Smooth muscle cell (in vitro differentiated cells): ENCODE data around the gene ARID5B. TPM values are rescaled to one million over a fixed set of nuclear protein-coding genes. Genes with fewer than 3 reads are reported as not detected.

Experiments used
- DNase-seq: peaks from one replicate; lab custom pipeline; 2025; ENCODE audit not compliant: unreplicated experiment; lab: John Stamatoyannopoulos, UW
- H2AFZ ChIP-seq: fragments of 200-600 bp; sonication (generic); 2 replicates; pipeline ENCODE4 v1.6.0; 2016; ENCODE audit warnings: antibody characterized with exemption, low read depth, mild to moderate bottlenecking
- H3F3A ChIP-seq: fragments of 200-600 bp; sonication (generic); 2 replicates; pipeline ENCODE4 v1.6.0; 2017; ENCODE audit warnings: antibody characterized with exemption, low read depth
- H3K27ac ChIP-seq: fragments of 200-600 bp; sonication (generic); 2 replicates; pipeline ENCODE4 v1.5.1; 2016; ENCODE audit warnings: low read depth, mild to moderate bottlenecking
- H3K27me3 ChIP-seq: fragments of 200-600 bp; sonication (generic); 2 replicates; pipeline ENCODE4 v1.6.1; 2016; ENCODE audit warnings: low read depth, mild to moderate bottlenecking
- H3K36me3 ChIP-seq: fragments of 200-600 bp; sonication (generic); 2 replicates; pipeline ENCODE4 v1.5.1; 2016; ENCODE audit warnings: low read depth
- H3K4me1 ChIP-seq: fragments of 200-600 bp; sonication (generic); 2 replicates; pipeline ENCODE4 v1.5.1; 2016; ENCODE audit warnings: low read depth
- H3K4me2 ChIP-seq: fragments of 200-600 bp; sonication (generic); 2 replicates; pipeline ENCODE4 v1.6.0; 2016; ENCODE audit warnings: mild to moderate bottlenecking
- H3K4me3 ChIP-seq: fragments of 200-600 bp; sonication (generic); 2 replicates; pipeline ENCODE4 v1.5.1; 2016; ENCODE audit warnings: mild to moderate bottlenecking
- H3K79me2 ChIP-seq: fragments of 200-600 bp; sonication (generic); 2 replicates; pipeline ENCODE4 v1.6.0; 2016; ENCODE audit warnings: low read depth, mild to moderate bottlenecking
- H3K9ac ChIP-seq: fragments of 200-600 bp; sonication (generic); 2 replicates; pipeline ENCODE4 v1.6.0; 2016; ENCODE audit warnings: low read depth
- H3K9me3 ChIP-seq: fragments of 200-600 bp; sonication (generic); replicated peaks from 2 replicates; pipeline ENCODE4 v1.5.1; 2016; ENCODE audit warnings: low read depth
- H4K20me1 ChIP-seq: fragments of 200-600 bp; sonication (generic); 2 replicates; pipeline ENCODE4 v1.6.0; 2016; ENCODE audit warnings: low read depth
- WGBS: methylation state at CpG from one replicate; pipeline ENCODE4 v1.1.7; 2016; ENCODE audit warnings: low lambda C conversion rate; 5-methylcytosine and 5-hydroxymethylcytosine counted together
- polyA plus RNA-seq: library from polyadenylated mRNA; unstranded; fragments of >200 nt; fragmentation: Nextera tagmentation; extraction: Ambion mirVana; gene quantifications from 2 replicates; pipeline ENCODE4 v1.2.1, GENCODE V29; 2016
- total RNA-seq: library from RNA; depleted of rRNA; stranded (reverse); fragments of >200 nt; gene quantifications from 2 replicates; pipeline ENCODE4 v1.2.3, GENCODE V29; 2014
- TF ChIP-seq, protein P1 (sequence below): fragments of 200-600 bp; sonication (generic); IDR thresholded peaks from 2 replicates; pipeline ENCODE4 v1.5.1; 2017; ENCODE audit warnings: borderline replicate concordance, mild to moderate bottlenecking, antibody characterized with exemption; ENCODE audit not compliant: insufficient read depth, poor library complexity, severe bottlenecking

ARID5B gene
- total and polyA plus RNA-seq, 2 experiments from 2014 or later = 49.0 to 67.6 TPM

GRCh38 chr10:62131724-62132123 is 230.2 kb downstream of the ARID5B start:
- Histone ChIP-seq H3K79me2 (no peaks in the 10 kb centered on the region), H2AFZ (no peak overlapping the region), H3F3A (no peaks in the 10 kb centered on the region), H3K27me3 (no peaks in the 10 kb centered on the region), H3K9ac (no peak overlapping the region), H3K4me2 (no peak overlapping the region), H3K9me3 (no peaks in the 10 kb centered on the region), H4K20me1 (no peaks in the 10 kb centered on the region), H3K27ac (no peak overlapping the region), H3K4me3 (no peak overlapping the region), H3K4me1 (no peaks in the 10 kb centered on the region), H3K36me3 (no peaks in the 10 kb centered on the region)
- no peak for DNase-seq
- TF ChIP-seq, protein P1, sequence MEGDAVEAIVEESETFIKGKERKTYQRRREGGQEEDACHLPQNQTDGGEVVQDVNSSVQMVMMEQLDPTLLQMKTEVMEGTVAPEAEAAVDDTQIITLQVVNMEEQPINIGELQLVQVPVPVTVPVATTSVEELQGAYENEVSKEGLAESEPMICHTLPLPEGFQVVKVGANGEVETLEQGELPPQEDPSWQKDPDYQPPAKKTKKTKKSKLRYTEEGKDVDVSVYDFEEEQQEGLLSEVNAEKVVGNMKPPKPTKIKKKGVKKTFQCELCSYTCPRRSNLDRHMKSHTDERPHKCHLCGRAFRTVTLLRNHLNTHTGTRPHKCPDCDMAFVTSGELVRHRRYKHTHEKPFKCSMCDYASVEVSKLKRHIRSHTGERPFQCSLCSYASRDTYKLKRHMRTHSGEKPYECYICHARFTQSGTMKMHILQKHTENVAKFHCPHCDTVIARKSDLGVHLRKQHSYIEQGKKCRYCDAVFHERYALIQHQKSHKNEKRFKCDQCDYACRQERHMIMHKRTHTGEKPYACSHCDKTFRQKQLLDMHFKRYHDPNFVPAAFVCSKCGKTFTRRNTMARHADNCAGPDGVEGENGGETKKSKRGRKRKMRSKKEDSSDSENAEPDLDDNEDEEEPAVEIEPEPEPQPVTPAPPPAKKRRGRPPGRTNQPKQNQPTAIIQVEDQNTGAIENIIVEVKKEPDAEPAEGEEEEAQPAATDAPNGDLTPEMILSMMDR = no peak
- WGBS = 90% methylated on average over 4 of the region's 4 CpGs

DNA sequence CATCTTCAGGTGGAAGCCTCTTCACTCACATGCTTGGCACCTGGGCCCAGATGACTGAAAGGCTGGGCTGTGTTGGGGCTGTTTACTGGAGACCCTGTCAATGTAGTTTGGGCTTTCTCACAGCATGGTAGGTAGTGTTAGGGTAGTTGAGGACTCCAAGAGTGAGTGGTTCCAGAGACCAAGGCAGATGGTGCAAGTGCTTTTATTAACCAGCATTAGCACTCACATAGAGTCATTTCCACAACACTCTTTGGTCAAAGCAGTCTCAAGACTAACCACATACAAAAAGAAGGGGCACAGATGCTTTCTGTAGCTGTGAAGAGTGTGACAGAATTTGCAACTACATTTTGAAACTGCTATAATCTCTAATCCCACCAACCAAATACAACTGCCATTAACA is 232.1 kb downstream of the ARID5B start:
- H4K20me1 ChIP-seq = no peaks in the 10 kb centered on the region
- H3K4me1 ChIP-seq = no peaks in the 10 kb centered on the region
- no peaks in the 10 kb centered on the region for H3K36me3 ChIP-seq
- no peak overlapping the region for H3K4me3 ChIP-seq
- H3K4me2 ChIP-seq = no peak overlapping the region
- H3K9ac ChIP-seq = no peak overlapping the region
- no peak for DNase-seq
- no peaks in the 10 kb centered on the region for H3K27me3 ChIP-seq
- H3K27ac ChIP-seq = no peak overlapping the region
- TF ChIP-seq, protein P1 = no peak
- H3F3A ChIP-seq = no peaks in the 10 kb centered on the region
- H3K79me2 ChIP-seq = no peaks in the 10 kb centered on the region
- H2AFZ ChIP-seq = no peak overlapping the region
- no peaks in the 10 kb centered on the region for H3K9me3 ChIP-seq

- no peak for DNase-seq
- 70% methylated on average over 3 of the region's 3 CpGs for WGBS
- H3K9ac ChIP-seq = no peak overlapping the region
- no peaks in the 10 kb centered on the region for H3K36me3 ChIP-seq
- no peaks in the 10 kb centered on the region for H3K79me2 ChIP-seq
- H3K27me3 ChIP-seq = no peaks in the 10 kb centered on the region
- no peaks in the 10 kb centered on the region for H4K20me1 ChIP-seq
- H3K27ac ChIP-seq = no peak overlapping the region
- H3F3A ChIP-seq = no peaks in the 10 kb centered on the region
- H3K4me3 ChIP-seq = no peak overlapping the region
- H3K9me3 ChIP-seq = no peaks in the 10 kb centered on the region
- no peak overlapping the region for H3K4me2 ChIP-seq
- H3K4me1 ChIP-seq = no peaks in the 10 kb centered on the region
- TF ChIP-seq, protein P1 = no peak
- no peak overlapping the region for H2AFZ ChIP-seq
These were observed 235.4 kb downstream of the ARID5B start for GRCh38 chr10:62136931-62137330.

Other genes starting within 250 kb of the ARID5B start
- 0.58 TPM in 1 of 2 replicates, not detected in the other for gene CABCOCO1, start 238.8 kb upstream of the ARID5B start, total RNA-seq
- 0.34 and 1.2 TPM in 2 replicates for gene CABCOCO1, start 238.8 kb upstream of the ARID5B start, polyA plus RNA-seq